GM23248 (cell line): ENCODE measurements around the gene KCNJ9.

ENCODE experiments used
- EZH2 ChIP-seq: fragments of 200-600 bp; sonication (generic); IDR thresholded peaks from 2 replicates; pipeline ENCODE4 v1.6.1; 2018; ENCODE audit warnings: antibody characterized with exemption, mild to moderate bottlenecking; ENCODE audit not compliant: insufficient read depth, poor library complexity, severe bottlenecking
- EZH2phosphoT487 ChIP-seq: fragments of 200-600 bp; sonication (generic); IDR thresholded peaks from 2 replicates; pipeline ENCODE4 v1.6.1; 2018; ENCODE audit warnings: antibody characterized with exemption, moderate library complexity, mild to moderate bottlenecking, low read depth; ENCODE audit not compliant: insufficient read depth

- TF ChIP-seq EZH2phosphoT487 (no peak), EZH2 (no peak)
These were observed 36.4 kb downstream of the KCNJ9 start for GRCh38 chr1:160117709-160118183.
